Loucy (cell line): ENCODE measurements around the gene TBX6.
A peak's percentile ranks its signal among the peaks of the same experiment; 100 is the strongest.

Experiments used
- H2AFZ ChIP-seq: fragments of 200-600 bp; sonication (generic); 2 replicates; pipeline ENCODE4 v1.6.0; 2016; ENCODE audit warnings: antibody characterized with exemption, mild to moderate bottlenecking, low read length, moderate library complexity
- H3F3A ChIP-seq: fragments of 200-600 bp; 2 replicates; pipeline ENCODE4 v1.6.0; 2016; ENCODE audit warnings: antibody characterized with exemption, low read depth, mild to moderate bottlenecking
- H3K27me3 ChIP-seq: fragments of 200-600 bp; sonication (generic); 2 replicates; pipeline ENCODE4 v1.6.1; 2014; ENCODE audit warnings: low read length, mild to moderate bottlenecking; ENCODE audit not compliant: insufficient read depth, poor library complexity, severe bottlenecking
- H3K36me3 ChIP-seq: fragments of 200-600 bp; sonication (generic); 2 replicates; pipeline ENCODE4 v1.6.1; 2016; ENCODE audit warnings: low read length; ENCODE audit not compliant: insufficient read depth
- H3K4me1 ChIP-seq: fragments of 200-600 bp; sonication (generic); 2 replicates; pipeline ENCODE4 v1.5.1; 2014; ENCODE audit warnings: low read length, mild to moderate bottlenecking; ENCODE audit not compliant: insufficient read depth, poor library complexity, severe bottlenecking
- H3K4me2 ChIP-seq: fragments of 200-600 bp; sonication (generic); 2 replicates; pipeline ENCODE4 v1.6.0; 2014; ENCODE audit warnings: antibody characterized with exemption, low read length, low read depth, mild to moderate bottlenecking; ENCODE audit not compliant: poor library complexity, severe bottlenecking
- H3K4me3 ChIP-seq: fragments of 200-600 bp; sonication (generic); 2 replicates; pipeline ENCODE4 v1.5.1; 2014; ENCODE audit warnings: low read length, mild to moderate bottlenecking, mixed read lengths; ENCODE audit not compliant: poor library complexity, severe bottlenecking
- H3K79me2 ChIP-seq: fragments of 200-600 bp; sonication (generic); 2 replicates; pipeline ENCODE4 v1.6.1; 2014; ENCODE audit warnings: low read length; ENCODE audit not compliant: insufficient read depth
- H3K9ac ChIP-seq: fragments of 200-600 bp; sonication (generic); 2 replicates; pipeline ENCODE4 v1.6.0; 2014; ENCODE audit warnings: mild to moderate bottlenecking, low read depth, low read length, moderate library complexity; ENCODE audit not compliant: poor library complexity, severe bottlenecking
- H3K9me2 ChIP-seq: fragments of 200-600 bp; sonication (generic); replicated peaks from 2 replicates; pipeline ENCODE4 v1.6.1; 2016; ENCODE audit warnings: low read depth, low read length, mixed read lengths
- H3K9me3 ChIP-seq: fragments of 200-600 bp; sonication (generic); 2 replicates; pipeline ENCODE4 v1.6.1; 2014; ENCODE audit warnings: mild to moderate bottlenecking, antibody characterized with exemption, low read length, low read depth; ENCODE audit not compliant: insufficient read depth
- H4K20me1 ChIP-seq: fragments of 200-600 bp; sonication (generic); 2 replicates; pipeline ENCODE4 v1.6.0; 2014; ENCODE audit warnings: antibody characterized with exemption, low read length, mild to moderate bottlenecking; ENCODE audit not compliant: insufficient read depth, poor library complexity, severe bottlenecking
- EZH2phosphoT487 ChIP-seq: fragments of 200-600 bp; IDR thresholded peaks from 2 replicates; pipeline ENCODE4 v1.6.1; 2018; ENCODE audit warnings: antibody characterized with exemption, mild to moderate bottlenecking, moderate library complexity, borderline replicate concordance
- TF ChIP-seq, protein P1 (sequence below): fragments of 200-600 bp; sonication (generic); conservative IDR thresholded peaks from 2 replicates; pipeline ENCODE4 v1.5.1; 2014; ENCODE audit warnings: mild to moderate bottlenecking, antibody characterized with exemption, low read length

Gene TBX6

DNA sequence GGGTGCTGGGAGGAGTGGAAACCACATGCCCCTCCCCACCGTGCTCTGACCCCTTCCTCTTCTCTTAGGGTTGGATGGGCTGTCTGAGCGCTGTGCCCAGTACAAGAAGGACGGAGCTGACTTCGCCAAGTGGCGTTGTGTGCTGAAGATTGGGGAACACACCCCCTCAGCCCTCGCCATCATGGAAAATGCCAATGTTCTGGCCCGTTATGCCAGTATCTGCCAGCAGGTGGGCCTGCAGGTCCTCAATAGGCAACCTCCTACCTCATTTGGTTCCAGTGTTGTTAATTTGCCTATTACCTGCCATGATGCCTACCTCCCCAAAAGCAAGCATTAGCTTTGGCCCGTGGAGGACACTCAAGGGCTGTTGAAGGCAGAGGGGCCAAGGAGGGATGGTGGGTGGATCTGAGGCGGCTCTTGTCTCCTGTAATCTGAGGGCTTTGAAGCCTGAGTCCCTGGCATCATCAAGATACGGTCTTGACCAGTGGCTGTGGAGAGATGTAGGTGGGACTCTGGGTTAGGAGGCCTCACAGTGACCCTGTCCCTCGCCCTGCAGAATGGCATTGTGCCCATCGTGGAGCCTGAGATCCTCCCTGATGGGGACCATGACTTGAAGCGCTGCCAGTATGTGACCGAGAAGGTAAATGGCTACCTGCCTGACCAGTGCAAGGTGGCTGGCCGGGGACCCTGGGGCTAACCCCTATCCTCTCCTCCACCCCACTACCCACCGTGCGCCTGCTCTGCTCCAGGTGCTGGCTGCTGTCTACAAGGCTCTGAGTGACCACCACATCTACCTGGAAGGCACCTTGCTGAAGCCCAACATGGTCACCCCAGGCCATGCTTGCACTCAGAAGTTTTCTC is 22.7 kb downstream of the TBX6 start:
- peaks cover 76% of the 10 kb centered on the region for H3K79me2 ChIP-seq

DNA sequence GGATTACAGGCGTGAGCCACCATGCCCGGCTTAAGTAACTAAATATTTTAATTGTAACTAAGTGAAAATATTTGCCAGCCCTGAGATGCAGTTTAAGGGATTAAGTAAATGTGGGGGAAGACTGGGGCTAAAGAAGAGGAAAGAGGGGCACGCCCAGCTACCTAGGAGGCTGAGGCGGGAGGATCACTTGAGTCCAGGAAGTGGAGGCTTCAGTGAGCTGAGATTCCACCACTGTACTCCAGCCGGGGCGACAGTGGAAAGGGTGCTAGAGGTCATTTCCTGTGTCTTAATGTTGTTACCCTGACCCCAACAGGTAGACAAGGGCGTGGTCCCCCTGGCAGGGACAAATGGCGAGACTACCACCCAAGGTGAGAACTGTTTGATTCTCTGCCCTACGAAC is 23.4 kb downstream of the TBX6 start:
- Histone ChIP-seq H2AFZ (no peak overlapping the region), H3F3A (no peaks in the 10 kb centered on the region), H3K27me3 (peaks cover 6% of the 10 kb centered on the region), H3K9ac (no peak overlapping the region), H3K4me2 (peak overlapping the region; percentile 34), H3K4me1 (peaks cover 36% of the 10 kb centered on the region), H3K79me2 (peaks cover 82% of the 10 kb centered on the region), H3K9me3 (no peaks in the 10 kb centered on the region), H4K20me1 (peaks cover 59% of the 10 kb centered on the region), H3K9me2 (no peaks in the 10 kb centered on the region), H3K36me3 (peaks cover 65% of the 10 kb centered on the region), H3K4me3 (no peak overlapping the region)
- no peak for TF ChIP-seq EZH2phosphoT487
- TF ChIP-seq, protein P1, sequence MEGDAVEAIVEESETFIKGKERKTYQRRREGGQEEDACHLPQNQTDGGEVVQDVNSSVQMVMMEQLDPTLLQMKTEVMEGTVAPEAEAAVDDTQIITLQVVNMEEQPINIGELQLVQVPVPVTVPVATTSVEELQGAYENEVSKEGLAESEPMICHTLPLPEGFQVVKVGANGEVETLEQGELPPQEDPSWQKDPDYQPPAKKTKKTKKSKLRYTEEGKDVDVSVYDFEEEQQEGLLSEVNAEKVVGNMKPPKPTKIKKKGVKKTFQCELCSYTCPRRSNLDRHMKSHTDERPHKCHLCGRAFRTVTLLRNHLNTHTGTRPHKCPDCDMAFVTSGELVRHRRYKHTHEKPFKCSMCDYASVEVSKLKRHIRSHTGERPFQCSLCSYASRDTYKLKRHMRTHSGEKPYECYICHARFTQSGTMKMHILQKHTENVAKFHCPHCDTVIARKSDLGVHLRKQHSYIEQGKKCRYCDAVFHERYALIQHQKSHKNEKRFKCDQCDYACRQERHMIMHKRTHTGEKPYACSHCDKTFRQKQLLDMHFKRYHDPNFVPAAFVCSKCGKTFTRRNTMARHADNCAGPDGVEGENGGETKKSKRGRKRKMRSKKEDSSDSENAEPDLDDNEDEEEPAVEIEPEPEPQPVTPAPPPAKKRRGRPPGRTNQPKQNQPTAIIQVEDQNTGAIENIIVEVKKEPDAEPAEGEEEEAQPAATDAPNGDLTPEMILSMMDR, result no peak

More for the DNA sequence above, 22.7 kb downstream of the TBX6 start:
- peaks cover 65% of the 10 kb centered on the region for H3K36me3 ChIP-seq
- H4K20me1 ChIP-seq, result peaks cover 59% of the 10 kb centered on the region
- H3K9ac ChIP-seq, result no peak overlapping the region
- no peaks in the 10 kb centered on the region for H3K9me2 ChIP-seq
- TF ChIP-seq EZH2phosphoT487, result no peak
- TF ChIP-seq, protein P1, result peak; percentile 71
- H3K4me3 ChIP-seq, result peak overlapping the region; percentile 31
- H3K9me3 ChIP-seq, result no peaks in the 10 kb centered on the region
- H3K27me3 ChIP-seq, result peaks cover 6% of the 10 kb centered on the region
- peaks cover 31% of the 10 kb centered on the region for H3K4me1 ChIP-seq
- H3K4me2 ChIP-seq, result peak overlapping the region; percentile 45
- H3F3A ChIP-seq, result no peaks in the 10 kb centered on the region
- H2AFZ ChIP-seq, result no peak overlapping the region

DNA sequence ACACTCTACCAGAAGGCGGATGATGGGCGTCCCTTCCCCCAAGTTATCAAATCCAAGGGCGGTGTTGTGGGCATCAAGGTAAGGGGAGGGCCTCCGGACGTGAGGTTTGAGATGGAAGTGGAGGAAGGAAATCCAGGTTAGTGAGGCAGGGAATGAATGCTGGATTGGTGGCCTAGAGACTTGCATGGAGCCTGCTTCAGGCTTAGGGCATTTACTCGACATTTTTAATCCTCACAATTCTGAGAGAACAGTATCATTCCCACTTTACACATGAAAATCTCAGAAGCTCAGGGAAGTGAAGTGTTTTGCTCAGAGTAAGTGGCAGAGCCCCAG is 24.2 kb downstream of the TBX6 start:
- Histone ChIP-seq H3K9ac (peak overlapping the region; percentile 99), H3K27me3 (peaks cover 6% of the 10 kb centered on the region), H3K4me3 (peak overlapping the region; percentile 84), H3K9me2 (no peaks in the 10 kb centered on the region), H3K4me1 (peaks cover 41% of the 10 kb centered on the region), H3K36me3 (peaks cover 64% of the 10 kb centered on the region), H4K20me1 (peaks cover 59% of the 10 kb centered on the region), H3K4me2 (peak overlapping the region; percentile 97), H3K9me3 (no peaks in the 10 kb centered on the region), H2AFZ (no peak overlapping the region), H3K79me2 (peaks cover 86% of the 10 kb centered on the region), H3F3A (no peaks in the 10 kb centered on the region)
- TF ChIP-seq, protein P1, result no peak
- TF ChIP-seq EZH2phosphoT487, result no peak
